K562 (cell line): ENCODE measurements around the gene PLRG1. TPM values are rescaled to one million over a fixed set of nuclear protein-coding genes. Genes with fewer than 3 reads are reported as not detected.

Experiments used
- ATAC-seq: fragments of 200-7000 bp; cut with Tn5 transposase; 3 replicates; pipeline ENCODE4 v1.9.1; 2020; ENCODE audit warnings: moderate library complexity
- BruUV-seq: library from RNA; stranded (reverse); fragments of 400-500 nt; replicated peaks from 2 replicates; lab custom pipeline; 2021; lab: Mats Ljungman, UMichigan
- CTCF ChIA-PET: fragments of 300-600 bp; formaldehyde crosslinking; extraction: SDS; loops from one replicate; lab custom pipeline; 2021; ENCODE audit warnings: low intra/inter-chr PET ratio; lab: Yijun Ruan, JAX
- POLR2A ChIA-PET: fragments of 300-600, 350-650 bp; sonication (Branson Sonifier 250); formaldehyde crosslinking; extraction: SDS; loops from one replicate; lab custom pipeline; 2021; ENCODE audit warnings: antibody characterized with exemption, inconsistent platforms; lab: Yijun Ruan, JAX
- DNase-seq, 4 experiments: peaks; one replicate each; pipeline versions ENCODE4 v3.0.0 to v3.0.0-alpha.2; 2011 to 2018; ENCODE audit warnings: low spot score in 3 of 4, mixed read lengths in 3 of 4; ENCODE audit errors: extremely low read depth in 1 of 4
- FAIRE-seq: peaks from 2 replicates; lab custom pipeline; 2011; peaks lifted over from hg19 to GRCh38; lab: Jason Lieb, UNC
- H2AFZ ChIP-seq: 2 replicates; pipeline ENCODE4 v1.6.0; 2011; ENCODE audit warnings: low read depth, low read length, control low read depth, inconsistent platforms
- H3K27ac ChIP-seq: fragments of 200-600 bp; 3 replicates; pipeline ENCODE4 v1.8.0; 2011; ENCODE audit warnings: low read depth, mild to moderate bottlenecking, control low read depth, inconsistent platforms, low read length, moderate library complexity, mixed read lengths; ENCODE audit errors: extremely low read depth
- H3K27me3 ChIP-seq, 2 experiments: fragments of 300-600 bp in 1 of 2; 2 replicates in 1 of 2; 3 replicates in 1 of 2; pipeline versions ENCODE4 v1.6.0 to v1.8.0; 2011; ENCODE audit warnings: inconsistent platforms in 2 of 2, low read length in 2 of 2, mild to moderate bottlenecking in 1 of 2, mixed read lengths in 1 of 2, moderate library complexity in 1 of 2; ENCODE audit not compliant: control insufficient read depth in 2 of 2, insufficient read depth in 2 of 2
- H3K36me3 ChIP-seq: fragments of 300-600 bp; 3 replicates; pipeline ENCODE4 v1.8.0; 2011; ENCODE audit warnings: mild to moderate bottlenecking, low read length, inconsistent platforms; ENCODE audit not compliant: control insufficient read depth, insufficient read depth
- H3K4me1 ChIP-seq, 2 experiments: fragments of 200-600 bp in 1 of 2; replicated peaks in 1 of 2; 2 replicates in 1 of 2; 3 replicates in 1 of 2; pipeline versions ENCODE4 v1.5.1 to v1.8.0; 2011; ENCODE audit warnings: inconsistent platforms in 2 of 2, low read length in 2 of 2, mild to moderate bottlenecking in 1 of 2, mixed read lengths in 1 of 2, moderate library complexity in 1 of 2; ENCODE audit not compliant: control insufficient read depth in 2 of 2, insufficient read depth in 2 of 2
- H3K4me2 ChIP-seq: 2 replicates; pipeline ENCODE4 v1.6.1; 2011; ENCODE audit warnings: low read length, control low read depth, inconsistent platforms, mixed read lengths; ENCODE audit not compliant: insufficient read depth
- H3K4me3 ChIP-seq: fragments of 200-600 bp; sonication (generic), shearing (Covaris generic); 2 replicates; pipeline ENCODE4 v1.5.1; 2016; ENCODE audit warnings: control low read depth, inconsistent platforms
- H3K79me2 ChIP-seq: fragments of 200-600 bp; 3 replicates; pipeline ENCODE4 v1.8.0; 2011; ENCODE audit warnings: low read length, inconsistent platforms; ENCODE audit not compliant: control insufficient read depth, insufficient read depth
- H3K9ac ChIP-seq, 2 experiments: 2 replicates each; pipeline versions ENCODE4 v1.6.0 to v1.6.1; 2011; ENCODE audit warnings: low read depth in 2 of 2, low read length in 2 of 2, control low read depth in 1 of 2, inconsistent platforms in 1 of 2, mild to moderate bottlenecking in 1 of 2, mixed read lengths in 1 of 2; ENCODE audit not compliant: insufficient read depth in 1 of 2
- H3K9me1 ChIP-seq: one replicate; pipeline ENCODE4 v1.6.0; 2011; ENCODE audit warnings: inconsistent platforms, mild to moderate bottlenecking, low read length, moderate library complexity; ENCODE audit not compliant: control insufficient read depth, insufficient read depth
- H3K9me3 ChIP-seq: replicated peaks from 2 replicates; pipeline ENCODE4 v1.5.1; 2011; ENCODE audit warnings: low read depth, low read length, inconsistent platforms; ENCODE audit not compliant: control insufficient read depth, insufficient read depth
- H4K20me1 ChIP-seq: replicated peaks from 2 replicates; pipeline ENCODE4 v1.6.1; 2011; ENCODE audit warnings: low read length, inconsistent platforms, mixed read lengths; ENCODE audit not compliant: control insufficient read depth, insufficient read depth
- ATF7 ChIP-seq: fragments of 450-650 bp; IDR thresholded peaks from 2 replicates; pipeline ENCODE4 v1.7.1; 2014; ENCODE audit warnings: mild to moderate bottlenecking, moderate library complexity
- CREB1 ChIP-seq, 2 experiments: sonication (generic) in 1 of 2; formaldehyde crosslinking in 1 of 2; IDR thresholded peaks; 2 replicates each; pipeline versions ENCODE4 v1.6.1 to v1.8.0; 2012 to 2022; ENCODE audit warnings: inconsistent platforms in 1 of 2, mild to moderate bottlenecking in 1 of 2, missing genetic modification reagents in 1 of 2, moderate library complexity in 1 of 2
- CREM ChIP-seq: IDR thresholded peaks from 2 replicates; pipeline ENCODE4 v1.6.1; 2014; ENCODE audit warnings: antibody characterized with exemption, low read depth
- GTF2E2 ChIP-seq: fragments of 200-800 bp; sonication (Bioruptor generic); IDR thresholded peaks from 2 replicates; pipeline ENCODE4 v1.6.1; 2016; ENCODE audit warnings: missing genetic modification characterization, missing compliant biosample characterization
- NONO ChIP-seq, 2 experiments: fragments of 200-400 bp in 1 of 2; fragments of 450-650 bp in 1 of 2; formaldehyde crosslinking in 1 of 2; IDR thresholded peaks; 2 replicates each; pipeline ENCODE4 v1.6.1; 2017; ENCODE audit warnings: low read depth in 2 of 2, mild to moderate bottlenecking in 2 of 2, moderate library complexity in 2 of 2, low read length in 1 of 2
- NR2C2 ChIP-seq, 2 experiments: fragments of 200-800 bp in 1 of 2; sonication (Bioruptor generic) in 1 of 2; sonication (generic) in 1 of 2; formaldehyde crosslinking in 1 of 2; IDR thresholded peaks; 2 replicates each; pipeline versions ENCODE4 v1.6.1 to v1.8.0; 2016 to 2022; ENCODE audit warnings: mild to moderate bottlenecking in 1 of 2, missing compliant biosample characterization in 1 of 2, missing genetic modification characterization in 1 of 2, missing genetic modification reagents in 1 of 2
- SRSF7 ChIP-seq: fragments of 200-400 bp; formaldehyde crosslinking; optimal IDR thresholded peaks from 2 replicates; pipeline ENCODE3; 2017; ENCODE audit warnings: mild to moderate bottlenecking, low read depth, low read length
- TEAD2 ChIP-seq: fragments of 450-650 bp; IDR thresholded peaks from 2 replicates; pipeline ENCODE4 v1.6.1; 2016; ENCODE audit warnings: missing genetic modification characterization, control low read depth, missing compliant biosample characterization
- ZNF23 ChIP-seq: fragments of 250-450 bp; sonication (Bioruptor Pico); IDR thresholded peaks from 2 replicates; pipeline ENCODE4 v1.4.0; 2020; ENCODE audit warnings: mild to moderate bottlenecking
- ZNF507 ChIP-seq: conservative IDR thresholded peaks from 2 replicates; pipeline ENCODE4 v1.6.1; 2017; ENCODE audit warnings: missing genetic modification characterization, missing compliant biosample characterization
- WGBS: fragments of 100-300 bp; shearing (Covaris generic); methylation state at CpG from one replicate; pipeline ENCODE4 v1.1.6; 2016; ENCODE audit warnings: low coverage, mixed read lengths; ENCODE audit not compliant: insufficient coverage; ENCODE audit errors: missing lambda C conversion rate; 5-methylcytosine and 5-hydroxymethylcytosine counted together
- in situ Hi-C: fragments of 300-500 bp; cut with MboI; formaldehyde crosslinking; loops from 4 replicates; pipeline ENCODE4 v1.15.0; 2018; ENCODE audit warnings: inconsistent platforms, mixed read lengths
- intact Hi-C: fragments of 100-400 bp; cut with micrococcal nuclease; formaldehyde crosslinking; loops from 2 replicates; pipeline ENCODE4 v1.14.2; 2022
- polyA plus RNA-seq, 8 experiments: library from polyadenylated mRNA; depleted of rRNA in 4 of 8; stranded (reverse) in 5 of 8; unstranded in 3 of 8; fragments of >200 nt; fragmentation: Nextera tagmentation in 2 of 8; fragmentation: Illumina TruSeq in 1 of 8; extraction: Ambion mirVana in 2 of 8; extraction: Trizol in 1 of 8; gene quantifications; 2 replicates each; pipeline versions ENCODE4 v1.2.1 to v1.2.3, GENCODE V29; 2011 to 2014; ENCODE audit warnings: inconsistent platforms in 1 of 8, missing spikeins in 1 of 8
- total RNA-seq, 7 experiments: library from RNA; depleted of rRNA in 6 of 7; stranded (reverse); fragments of >200 nt in 6 of 7; fragmentation: Illumina TruSeq in 2 of 7; extraction: Trizol in 2 of 7; gene quantifications; 2 replicates each; pipeline versions ENCODE4 v1.2.1 to v1.2.3, GENCODE V29; 2011 to 2021; ENCODE audit warnings: low replicate concordance in 1 of 7
- TF ChIP-seq, protein P1 (sequence below): fragments of 250-450 bp; sonication (Bioruptor Pico); IDR thresholded peaks from 2 replicates; pipeline ENCODE4 v1.8.0; 2022; ENCODE audit warnings: inconsistent platforms, mild to moderate bottlenecking, moderate library complexity, borderline replicate concordance
- TF ChIP-seq, protein P2 (sequence below): sonication (generic); formaldehyde crosslinking; IDR thresholded peaks from 2 replicates; pipeline ENCODE4 v1.8.0; 2022; ENCODE audit warnings: mild to moderate bottlenecking, missing genetic modification reagents
- TF ChIP-seq, protein P3 (sequence below): sonication (generic); formaldehyde crosslinking; IDR thresholded peaks from 2 replicates; pipeline ENCODE4 v1.4.0; 2020; ENCODE audit warnings: mild to moderate bottlenecking, missing genetic modification reagents
- TF ChIP-seq, protein P4 (sequence below): fragments of 450-650 bp; IDR thresholded peaks from 2 replicates; pipeline ENCODE4 v1.6.1; 2018; ENCODE audit not compliant: partially characterized antibody

The PLRG1 gene
- total and polyA plus RNA-seq, 9 of the 15 experiments (the other 6 are each of a cell fraction or from before 2014, with no cell fraction given) = 48.0 to 248 (median 120) TPM

DNA sequence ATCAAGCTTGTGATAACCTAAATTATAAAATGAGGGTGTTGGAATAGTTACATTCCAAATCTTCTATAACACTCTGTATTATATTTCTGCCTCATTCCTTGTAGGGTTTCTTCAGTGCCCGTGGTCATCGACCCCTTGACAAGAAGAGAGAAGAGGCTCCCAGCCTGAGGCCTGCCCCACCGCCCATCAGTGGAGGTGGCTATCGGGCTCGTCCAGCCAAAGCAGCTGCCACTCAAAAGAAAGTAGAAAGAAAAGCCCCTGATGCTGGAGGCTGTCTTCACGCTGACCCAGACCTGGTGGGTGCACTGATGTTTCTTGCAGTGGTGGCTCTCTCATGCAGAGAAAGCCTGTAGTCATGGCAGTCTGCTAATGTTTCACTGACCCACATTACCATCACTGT, 15.5 kb upstream of the PLRG1 start:
- intact Hi-C loops = no loop called here
- ChIA-PET POLR2A (no interaction called here), CTCF (no interaction called here)
- Histone ChIP-seq H3K9me1 (no peaks in the 10 kb centered on the region), H2AFZ (peak overlapping the region; percentile 14; the same call in 1 of the 2 replicates), H3K9ac (no peak overlapping the region), H3K4me3 (no peak overlapping the region), H3K79me2 (no peaks in the 10 kb centered on the region), H3K27me3 (no peaks in the 10 kb centered on the region; a peak in 1 of 5 replicates), H3K36me3 (no peaks in the 10 kb centered on the region), H3K4me2 (no peak overlapping the region), H3K9me3 (no peaks in the 10 kb centered on the region), H3K4me1 (no peaks in the 10 kb centered on the region), H3K27ac (no peak overlapping the region), H4K20me1 (no peaks in the 10 kb centered on the region)
- no peak for ATAC-seq
- BruUV-seq = no TSS peak
- DNase-seq = no peak
- WGBS = 7% methylated on average over 6 of the region's 6 CpGs
- in situ Hi-C loops = no loop called here
- FAIRE-seq = no peak
- TF ChIP-seq, protein P1, sequence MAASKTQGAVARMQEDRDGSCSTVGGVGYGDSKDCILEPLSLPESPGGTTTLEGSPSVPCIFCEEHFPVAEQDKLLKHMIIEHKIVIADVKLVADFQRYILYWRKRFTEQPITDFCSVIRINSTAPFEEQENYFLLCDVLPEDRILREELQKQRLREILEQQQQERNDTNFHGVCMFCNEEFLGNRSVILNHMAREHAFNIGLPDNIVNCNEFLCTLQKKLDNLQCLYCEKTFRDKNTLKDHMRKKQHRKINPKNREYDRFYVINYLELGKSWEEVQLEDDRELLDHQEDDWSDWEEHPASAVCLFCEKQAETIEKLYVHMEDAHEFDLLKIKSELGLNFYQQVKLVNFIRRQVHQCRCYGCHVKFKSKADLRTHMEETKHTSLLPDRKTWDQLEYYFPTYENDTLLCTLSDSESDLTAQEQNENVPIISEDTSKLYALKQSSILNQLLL (CRISPR knock-in tag) = no peak
- TF ChIP-seq, protein P2, sequence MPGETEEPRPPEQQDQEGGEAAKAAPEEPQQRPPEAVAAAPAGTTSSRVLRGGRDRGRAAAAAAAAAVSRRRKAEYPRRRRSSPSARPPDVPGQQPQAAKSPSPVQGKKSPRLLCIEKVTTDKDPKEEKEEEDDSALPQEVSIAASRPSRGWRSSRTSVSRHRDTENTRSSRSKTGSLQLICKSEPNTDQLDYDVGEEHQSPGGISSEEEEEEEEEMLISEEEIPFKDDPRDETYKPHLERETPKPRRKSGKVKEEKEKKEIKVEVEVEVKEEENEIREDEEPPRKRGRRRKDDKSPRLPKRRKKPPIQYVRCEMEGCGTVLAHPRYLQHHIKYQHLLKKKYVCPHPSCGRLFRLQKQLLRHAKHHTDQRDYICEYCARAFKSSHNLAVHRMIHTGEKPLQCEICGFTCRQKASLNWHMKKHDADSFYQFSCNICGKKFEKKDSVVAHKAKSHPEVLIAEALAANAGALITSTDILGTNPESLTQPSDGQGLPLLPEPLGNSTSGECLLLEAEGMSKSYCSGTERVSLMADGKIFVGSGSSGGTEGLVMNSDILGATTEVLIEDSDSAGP = no peak
- TF ChIP-seq NR2C2 (CRISPR knock-in tag; IDR thresholded peaks at IDR 0.05) = no peak
- TF ChIP-seq NR2C2 (tag; IDR thresholded peaks at IDR 0.05) = no peak
- no peak for TF ChIP-seq ATF7
- TF ChIP-seq, protein P3, sequence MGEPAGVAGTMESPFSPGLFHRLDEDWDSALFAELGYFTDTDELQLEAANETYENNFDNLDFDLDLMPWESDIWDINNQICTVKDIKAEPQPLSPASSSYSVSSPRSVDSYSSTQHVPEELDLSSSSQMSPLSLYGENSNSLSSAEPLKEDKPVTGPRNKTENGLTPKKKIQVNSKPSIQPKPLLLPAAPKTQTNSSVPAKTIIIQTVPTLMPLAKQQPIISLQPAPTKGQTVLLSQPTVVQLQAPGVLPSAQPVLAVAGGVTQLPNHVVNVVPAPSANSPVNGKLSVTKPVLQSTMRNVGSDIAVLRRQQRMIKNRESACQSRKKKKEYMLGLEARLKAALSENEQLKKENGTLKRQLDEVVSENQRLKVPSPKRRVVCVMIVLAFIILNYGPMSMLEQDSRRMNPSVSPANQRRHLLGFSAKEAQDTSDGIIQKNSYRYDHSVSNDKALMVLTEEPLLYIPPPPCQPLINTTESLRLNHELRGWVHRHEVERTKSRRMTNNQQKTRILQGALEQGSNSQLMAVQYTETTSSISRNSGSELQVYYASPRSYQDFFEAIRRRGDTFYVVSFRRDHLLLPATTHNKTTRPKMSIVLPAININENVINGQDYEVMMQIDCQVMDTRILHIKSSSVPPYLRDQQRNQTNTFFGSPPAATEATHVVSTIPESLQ (CRISPR knock-in tag) = no peak
- no peak for TF ChIP-seq CREB1 (IDR thresholded peaks at IDR 0.05)
- TF ChIP-seq CREB1 (CRISPR knock-in tag; IDR thresholded peaks at IDR 0.05) = no peak
- TF ChIP-seq, protein P4, sequence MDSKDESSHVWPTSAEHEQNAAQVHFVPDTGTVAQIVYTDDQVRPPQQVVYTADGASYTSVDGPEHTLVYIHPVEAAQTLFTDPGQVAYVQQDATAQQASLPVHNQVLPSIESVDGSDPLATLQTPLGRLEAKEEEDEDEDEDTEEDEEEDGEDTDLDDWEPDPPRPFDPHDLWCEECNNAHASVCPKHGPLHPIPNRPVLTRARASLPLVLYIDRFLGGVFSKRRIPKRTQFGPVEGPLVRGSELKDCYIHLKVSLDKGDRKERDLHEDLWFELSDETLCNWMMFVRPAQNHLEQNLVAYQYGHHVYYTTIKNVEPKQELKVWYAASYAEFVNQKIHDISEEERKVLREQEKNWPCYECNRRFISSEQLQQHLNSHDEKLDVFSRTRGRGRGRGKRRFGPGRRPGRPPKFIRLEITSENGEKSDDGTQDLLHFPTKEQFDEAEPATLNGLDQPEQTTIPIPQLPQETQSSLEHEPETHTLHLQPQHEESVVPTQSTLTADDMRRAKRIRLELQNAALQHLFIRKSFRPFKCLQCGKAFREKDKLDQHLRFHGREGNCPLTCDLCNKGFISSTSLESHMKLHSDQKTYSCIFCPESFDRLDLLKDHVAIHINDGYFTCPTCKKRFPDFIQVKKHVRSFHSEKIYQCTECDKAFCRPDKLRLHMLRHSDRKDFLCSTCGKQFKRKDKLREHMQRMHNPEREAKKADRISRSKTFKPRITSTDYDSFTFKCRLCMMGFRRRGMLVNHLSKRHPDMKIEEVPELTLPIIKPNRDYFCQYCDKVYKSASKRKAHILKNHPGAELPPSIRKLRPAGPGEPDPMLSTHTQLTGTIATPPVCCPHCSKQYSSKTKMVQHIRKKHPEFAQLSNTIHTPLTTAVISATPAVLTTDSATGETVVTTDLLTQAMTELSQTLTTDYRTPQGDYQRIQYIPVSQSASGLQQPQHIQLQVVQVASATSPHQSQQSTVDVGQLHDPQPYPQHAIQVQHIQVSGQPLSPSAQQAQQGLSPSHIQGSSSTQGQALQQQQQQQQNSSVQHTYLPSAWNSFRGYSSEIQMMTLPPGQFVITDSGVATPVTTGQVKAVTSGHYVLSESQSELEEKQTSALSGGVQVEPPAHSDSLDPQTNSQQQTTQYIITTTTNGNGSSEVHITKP = no peak
- TF ChIP-seq ZNF507 (tag) = no peak
- no peak for TF ChIP-seq NONO (IDR thresholded peaks at IDR 0.05; ENCODE audit: low read depth in 2 of 2, low read length in 1 of 2)
- no peak for TF ChIP-seq TEAD2
- TF ChIP-seq ZNF23 (CRISPR knock-in tag) = no peak
- no peak for TF ChIP-seq GTF2E2
- TF ChIP-seq SRSF7 = no peak
- TF ChIP-seq CREM = no peak
